PC-3 (cell line): ENCODE results near the gene GRIN3B. TPM values are rescaled to one million over a fixed set of nuclear protein-coding genes. Genes with fewer than 3 reads are reported as not detected.

Source experiments
- ATAC-seq: fragments of 200-7000 bp; cut with Tn5 transposase; 2 replicates; pipeline ENCODE4 v1.9.1; 2020; ENCODE audit warnings: mild to moderate bottlenecking, moderate library complexity
- BruUV-seq: library from RNA; stranded (reverse); fragments of 400-500 nt; replicated peaks from 2 replicates; lab custom pipeline; 2021; lab: Mats Ljungman, UMichigan
- CTCF ChIA-PET: fragments of 300-600 bp; sonication (Branson Sonifier 250); formaldehyde crosslinking; loops from one replicate; lab custom pipeline; 2022; ENCODE audit warnings: antibody characterized with exemption; lab: Charles Lee
- POLR2A ChIA-PET: fragments of 300-600 bp; sonication (Branson Sonifier 250); formaldehyde crosslinking; loops from one replicate; lab custom pipeline; 2022; ENCODE audit warnings: antibody characterized with exemption; ENCODE audit not compliant: unreplicated experiment; lab: Charles Lee
- DNase-seq: peaks from one replicate; pipeline ENCODE4 v3.0.0-alpha.2; 2015
- H2AFZ ChIP-seq: fragments of 300-600 bp; sonication (generic); 2 replicates; pipeline ENCODE4 v1.6.0; 2016; ENCODE audit warnings: antibody characterized with exemption, low read length
- H3F3A ChIP-seq: fragments of 300-600 bp; sonication (generic); one replicate; pipeline ENCODE4 v1.6.0; 2017; ENCODE audit warnings: antibody characterized with exemption, low read length, control low read depth, mild to moderate bottlenecking; ENCODE audit not compliant: unreplicated experiment
- H3K27ac ChIP-seq: fragments of 300-600 bp; sonication (generic); 2 replicates; pipeline ENCODE4 v1.5.1; 2016; ENCODE audit warnings: mild to moderate bottlenecking, low read length
- H3K27me3 ChIP-seq: fragments of 300-600 bp; sonication (generic); 2 replicates; pipeline ENCODE4 v1.6.1; 2016; ENCODE audit warnings: low read length, mixed read lengths
- H3K36me3 ChIP-seq: fragments of 300-600 bp; sonication (generic); 2 replicates; pipeline ENCODE4 v1.6.1; 2016; ENCODE audit warnings: low read depth, mixed run types, low read length, mixed read lengths
- H3K4me1 ChIP-seq: fragments of 300-600 bp; sonication (generic); 2 replicates; pipeline ENCODE4 v1.5.1; 2016; ENCODE audit warnings: low read length; ENCODE audit not compliant: insufficient read depth
- H3K4me2 ChIP-seq: fragments of 300-600 bp; sonication (generic); 2 replicates; pipeline ENCODE4 v1.6.0; 2016; ENCODE audit warnings: low read length
- H3K4me3 ChIP-seq: fragments of 300-600 bp; sonication (generic); 2 replicates; pipeline ENCODE4 v1.5.1; 2016; ENCODE audit warnings: mild to moderate bottlenecking, low read length, mixed read lengths
- H3K79me2 ChIP-seq: fragments of 300-600 bp; sonication (generic); 2 replicates; pipeline ENCODE4 v1.6.1; 2017; ENCODE audit warnings: low read length, mixed read lengths
- H3K9ac ChIP-seq: fragments of 300-600 bp; sonication (generic); 2 replicates; pipeline ENCODE4 v1.6.0; 2016; ENCODE audit warnings: mild to moderate bottlenecking, low read length
- H3K9me2 ChIP-seq: fragments of 300-600 bp; sonication (generic); replicated peaks from 2 replicates; pipeline ENCODE4 v1.6.1; 2016; ENCODE audit warnings: mixed run types, low read length, mixed read lengths
- H3K9me3 ChIP-seq: fragments of 300-600 bp; sonication (generic); 2 replicates; pipeline ENCODE4 v1.6.1; 2016; ENCODE audit warnings: low read length, mixed read lengths
- H4K20me1 ChIP-seq: fragments of 300-600 bp; sonication (generic); 2 replicates; pipeline ENCODE4 v1.6.1; 2016; ENCODE audit warnings: low read length, mixed read lengths
- EZH2 ChIP-seq: fragments of 300-600 bp; sonication (generic); IDR thresholded peaks from one replicate; pipeline ENCODE4 v1.6.1; 2017; ENCODE audit warnings: antibody characterized with exemption, mild to moderate bottlenecking, low read length; ENCODE audit not compliant: unreplicated experiment
- EZH2phosphoT487 ChIP-seq: fragments of 300-600 bp; sonication (generic); IDR thresholded peaks from 2 replicates; pipeline ENCODE4 v1.6.1; 2018; ENCODE audit warnings: mild to moderate bottlenecking, antibody characterized with exemption, low read length, borderline replicate concordance
- intact Hi-C: fragments of 100-400 bp; cut with micrococcal nuclease; formaldehyde crosslinking; loops from 2 replicates; pipeline ENCODE4 v1.9.0; 2023
- total RNA-seq: library from RNA; depleted of rRNA; stranded (reverse); fragments of >200 nt; gene quantifications from 2 replicates; pipeline ENCODE4 v1.2.3, GENCODE V29; 2014
- TF ChIP-seq, protein P1 (sequence below): fragments of 300-600 bp; sonication (generic); conservative IDR thresholded peaks from 2 replicates; pipeline ENCODE4 v1.5.1; 2017; ENCODE audit warnings: antibody characterized with exemption, low read depth, mild to moderate bottlenecking, low read length

The GRIN3B gene
- total RNA-seq, 1 experiment from 2014 or later, result 0.69 TPM

GRCh38 chr19:996051-996838, 4.0 kb upstream of the GRIN3B start:
- BruUV-seq, result no TSS peak
- DNase-seq, result peak; percentile 19
- intact Hi-C loops, result no loop called here
- Histone ChIP-seq H3K36me3 (no peaks in the 10 kb centered on the region; the same call in 1 of the 2 replicates), H3K9me2 (no peaks in the 10 kb centered on the region), H3K4me2 (peak overlapping the region; percentile 72), H4K20me1 (no peaks in the 10 kb centered on the region), H3K4me1 (peaks cover 8% of the 10 kb centered on the region), H3K27me3 (no peaks in the 10 kb centered on the region; the same call in 1 of the 2 replicates), H3K4me3 (peak overlapping the region; percentile 35; the same call in 1 of the 2 replicates), H3K9me3 (no peaks in the 10 kb centered on the region), H3K9ac (no peak overlapping the region), H3F3A (no peaks in the 10 kb centered on the region), H3K27ac (no peak overlapping the region), H3K79me2 (no peaks in the 10 kb centered on the region), H2AFZ (no peak overlapping the region)
- no peak for TF ChIP-seq EZH2phosphoT487
- no peak for TF ChIP-seq EZH2
- TF ChIP-seq, protein P1, sequence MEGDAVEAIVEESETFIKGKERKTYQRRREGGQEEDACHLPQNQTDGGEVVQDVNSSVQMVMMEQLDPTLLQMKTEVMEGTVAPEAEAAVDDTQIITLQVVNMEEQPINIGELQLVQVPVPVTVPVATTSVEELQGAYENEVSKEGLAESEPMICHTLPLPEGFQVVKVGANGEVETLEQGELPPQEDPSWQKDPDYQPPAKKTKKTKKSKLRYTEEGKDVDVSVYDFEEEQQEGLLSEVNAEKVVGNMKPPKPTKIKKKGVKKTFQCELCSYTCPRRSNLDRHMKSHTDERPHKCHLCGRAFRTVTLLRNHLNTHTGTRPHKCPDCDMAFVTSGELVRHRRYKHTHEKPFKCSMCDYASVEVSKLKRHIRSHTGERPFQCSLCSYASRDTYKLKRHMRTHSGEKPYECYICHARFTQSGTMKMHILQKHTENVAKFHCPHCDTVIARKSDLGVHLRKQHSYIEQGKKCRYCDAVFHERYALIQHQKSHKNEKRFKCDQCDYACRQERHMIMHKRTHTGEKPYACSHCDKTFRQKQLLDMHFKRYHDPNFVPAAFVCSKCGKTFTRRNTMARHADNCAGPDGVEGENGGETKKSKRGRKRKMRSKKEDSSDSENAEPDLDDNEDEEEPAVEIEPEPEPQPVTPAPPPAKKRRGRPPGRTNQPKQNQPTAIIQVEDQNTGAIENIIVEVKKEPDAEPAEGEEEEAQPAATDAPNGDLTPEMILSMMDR, result no peak
- ChIA-PET POLR2A (no interaction called here), CTCF (no interaction called here)
- ATAC-seq, result peak; percentile 20; the same call in 1 of the 2 replicates

DNA sequence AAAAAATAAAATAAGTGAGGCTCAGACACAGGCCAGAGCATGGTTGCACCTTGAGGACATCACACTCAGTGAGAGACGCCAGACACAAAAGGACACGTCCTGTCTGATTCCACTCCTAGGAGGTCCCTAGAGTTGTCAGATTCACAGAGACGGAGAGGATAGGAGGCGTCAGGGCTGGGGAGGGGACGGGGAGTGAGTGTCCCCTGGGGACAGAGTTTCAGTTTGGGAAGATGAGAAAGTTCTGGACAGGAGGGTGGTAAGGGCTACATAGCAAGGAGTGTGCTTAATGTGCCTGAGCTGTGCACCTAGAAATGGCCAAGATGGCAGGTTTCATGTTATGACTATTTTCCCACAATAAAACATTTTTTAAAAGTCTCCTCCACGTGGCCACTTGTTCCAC, 2.2 kb upstream of the GRIN3B start:
- ATAC-seq (no peak), DNase-seq (no peak)
- no peaks in the 10 kb centered on the region; the same call in 1 of the 2 replicates for H3K27me3 ChIP-seq
- no peak overlapping the region for H2AFZ ChIP-seq
- CTCF ChIA-PET, result no interaction called here
- H4K20me1 ChIP-seq, result no peaks in the 10 kb centered on the region
- H3K4me2 ChIP-seq, result no peak overlapping the region
- H3K9me3 ChIP-seq, result no peaks in the 10 kb centered on the region
- POLR2A ChIA-PET, result no interaction called here
- H3K36me3 ChIP-seq, result no peaks in the 10 kb centered on the region
- H3K79me2 ChIP-seq, result no peaks in the 10 kb centered on the region
- TF ChIP-seq EZH2, result no peak
- no peak for TF ChIP-seq EZH2phosphoT487
- TF ChIP-seq, protein P1, result no peak
- BruUV-seq, result no TSS peak
- no peaks in the 10 kb centered on the region for H3K9me2 ChIP-seq
- H3K4me1 ChIP-seq, result peaks cover 8% of the 10 kb centered on the region
- no peak overlapping the region for H3K27ac ChIP-seq
- H3K9ac ChIP-seq, result no peak overlapping the region
- H3F3A ChIP-seq, result no peaks in the 10 kb centered on the region
- H3K4me3 ChIP-seq, result no peak overlapping the region
- intact Hi-C loops, result no loop called here

- H3K9me3 ChIP-seq, result no peaks in the 10 kb centered on the region
- intact Hi-C loops, result no loop called here
- H3K9ac ChIP-seq, result no peak overlapping the region
- H2AFZ ChIP-seq, result no peak overlapping the region
- POLR2A ChIA-PET, result no interaction called here
- no peak overlapping the region for H3K27ac ChIP-seq
- no peak overlapping the region for H3K4me3 ChIP-seq
- no peaks in the 10 kb centered on the region for H3K36me3 ChIP-seq
- H3K27me3 ChIP-seq, result no peaks in the 10 kb centered on the region; the same call in 1 of the 2 replicates
- no peak for TF ChIP-seq EZH2phosphoT487
- TF ChIP-seq, protein P1, result no peak
- no peak for TF ChIP-seq EZH2
- H3K4me2 ChIP-seq, result no peak overlapping the region
- peaks cover 8% of the 10 kb centered on the region for H3K4me1 ChIP-seq
- no TSS peak for BruUV-seq
- H4K20me1 ChIP-seq, result no peaks in the 10 kb centered on the region
- H3F3A ChIP-seq, result no peaks in the 10 kb centered on the region
- no peak for ATAC-seq
- no peaks in the 10 kb centered on the region for H3K9me2 ChIP-seq
- CTCF ChIA-PET, result no interaction called here
- no peak for DNase-seq
- H3K79me2 ChIP-seq, result no peaks in the 10 kb centered on the region
Measured at GRCh38 chr19:999379-999719, 870 bp upstream of the GRIN3B start.
